Hepatic stellate cell (primary cell): ENCODE data around the gene PTCRA.

Experiments
- DNase-seq: peaks from one replicate; pipeline ENCODE4 v3.0.0; 2011; ENCODE audit warnings: low spot score

PTCRA gene

DNA sequence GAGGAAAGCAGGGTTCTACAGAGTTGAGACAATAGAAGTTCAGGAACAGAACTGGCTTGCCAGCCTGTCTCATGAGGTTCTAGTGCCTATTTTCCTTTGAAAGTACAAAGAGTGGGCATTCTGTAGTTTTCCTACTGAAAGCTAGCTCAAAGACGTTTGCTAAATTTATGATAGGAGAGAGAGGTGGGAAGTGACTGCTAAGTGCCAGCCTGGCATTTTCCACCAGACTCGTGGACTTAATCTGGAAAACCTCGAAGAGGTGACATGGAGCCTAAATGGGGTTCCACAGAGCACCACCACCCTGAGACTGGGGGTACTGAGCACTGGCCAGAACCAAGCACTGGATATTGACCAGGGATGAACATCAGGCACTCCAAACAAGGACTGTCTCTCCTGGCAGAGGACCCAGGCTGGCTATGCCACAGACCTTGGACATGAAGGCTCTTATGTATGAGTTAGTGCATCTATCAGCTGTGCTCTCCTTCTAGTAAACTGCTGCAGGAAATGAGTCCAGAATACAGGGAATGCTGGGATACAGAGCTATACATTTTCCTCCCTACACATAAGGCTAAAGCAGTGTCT, 56.0 kb downstream of the PTCRA start:
- no peak for DNase-seq

DNA sequence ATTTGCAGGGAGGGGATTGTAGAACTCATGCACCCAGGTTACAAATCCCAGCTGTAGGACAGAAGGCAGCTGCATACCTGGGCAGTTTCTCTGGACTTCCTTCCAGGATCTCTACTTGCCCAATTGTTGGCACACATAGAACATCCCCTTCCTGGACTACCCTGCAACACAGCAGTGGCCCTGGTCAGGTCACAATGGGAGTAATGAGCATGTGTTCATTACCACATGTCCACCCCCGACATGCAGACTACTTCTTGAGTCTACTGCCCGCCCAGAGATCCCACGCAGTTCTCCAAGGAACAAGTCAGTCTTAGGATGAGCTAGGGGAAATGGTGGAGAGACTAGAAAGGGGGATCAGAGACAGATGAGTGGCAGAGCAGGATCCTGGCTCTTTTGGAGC, 58.1 kb downstream of the PTCRA start:
- DNase-seq, result no peak

GRCh38 chr6:42974919-42975505, 59.2 kb downstream of the PTCRA start:
- DNase-seq, result no peak
